Trophoblast cell (in vitro differentiated cells and primary cell): ENCODE data around the gene TSSC4.

ENCODE experiments used
- DNase-seq, 2 donors: peaks; one replicate each; pipeline ENCODE4 v3.0.0-alpha.2; 2016
- H2AFZ ChIP-seq: 2 replicates; pipeline ENCODE4 v1.6.1; 2013; ENCODE audit warnings: low read length, moderate library complexity, mild to moderate bottlenecking; ENCODE audit not compliant: insufficient read depth, poor library complexity
- H2AK5ac ChIP-seq: 2 replicates; pipeline ENCODE4 v1.6.1; 2013; ENCODE audit warnings: mild to moderate bottlenecking, low read length
- H2BK120ac ChIP-seq: 2 replicates; pipeline ENCODE4 v1.6.1; 2013; ENCODE audit warnings: low read length, mild to moderate bottlenecking, moderate library complexity; ENCODE audit not compliant: insufficient read depth, poor library complexity
- H2BK12ac ChIP-seq: 2 replicates; pipeline ENCODE4 v1.6.1; 2013; ENCODE audit warnings: mild to moderate bottlenecking, low read length, moderate library complexity
- H2BK5ac ChIP-seq: 2 replicates; pipeline ENCODE4 v1.6.1; 2013; ENCODE audit warnings: low read length, low read depth, moderate library complexity, mild to moderate bottlenecking; ENCODE audit not compliant: poor library complexity
- H3K14ac ChIP-seq: 2 replicates; pipeline ENCODE4 v1.6.1; 2013; ENCODE audit warnings: mild to moderate bottlenecking, low read length
- H3K18ac ChIP-seq: 2 replicates; pipeline ENCODE4 v1.6.1; 2013; ENCODE audit warnings: mild to moderate bottlenecking, low read length
- H3K23ac ChIP-seq: 2 replicates; pipeline ENCODE4 v1.6.1; 2013; ENCODE audit warnings: low read length
- H3K27ac ChIP-seq: 2 replicates; pipeline ENCODE4 v1.5.1; 2013; ENCODE audit warnings: low read depth, mild to moderate bottlenecking, inconsistent platforms, low read length, moderate library complexity
- H3K27me3 ChIP-seq: 2 replicates; pipeline ENCODE4 v1.6.1; 2013; ENCODE audit warnings: inconsistent platforms, mild to moderate bottlenecking, low read length, moderate library complexity; ENCODE audit not compliant: insufficient read depth
- H3K36me3 ChIP-seq, 2 experiments: 1 replicate in 1 of 2; 2 replicates in 1 of 2; pipeline ENCODE4 v1.6.1; 2013; ENCODE audit warnings: low read length in 2 of 2, mild to moderate bottlenecking in 2 of 2, moderate library complexity in 1 of 2; ENCODE audit not compliant: insufficient read depth in 2 of 2, control insufficient read depth in 1 of 2
- H3K4ac ChIP-seq: 2 replicates; pipeline ENCODE4 v1.6.1; 2013; ENCODE audit warnings: low read depth, mild to moderate bottlenecking, low read length, moderate library complexity
- H3K4me1 ChIP-seq, 2 experiments: 1 replicate in 1 of 2; 2 replicates in 1 of 2; pipeline ENCODE4 v1.6.1; 2013; ENCODE audit warnings: low read length in 2 of 2, mild to moderate bottlenecking in 2 of 2, moderate library complexity in 1 of 2; ENCODE audit not compliant: insufficient read depth in 2 of 2, control insufficient read depth in 1 of 2
- H3K4me2 ChIP-seq: 2 replicates; pipeline ENCODE4 v1.6.1; 2013; ENCODE audit warnings: inconsistent platforms, mild to moderate bottlenecking, low read length, moderate library complexity
- H3K4me3 ChIP-seq: 2 replicates; pipeline ENCODE4 v1.5.1; 2013; ENCODE audit warnings: mild to moderate bottlenecking, low read depth, low read length, inconsistent platforms
- H3K79me1 ChIP-seq: one replicate; pipeline ENCODE4 v1.6.1; 2013; ENCODE audit warnings: low read length
- H3K79me2 ChIP-seq: 2 replicates; pipeline ENCODE4 v1.6.1; 2013; ENCODE audit warnings: low read length, mild to moderate bottlenecking; ENCODE audit not compliant: control insufficient read depth, insufficient read depth, poor library complexity
- H3K9ac ChIP-seq: 2 replicates; pipeline ENCODE4 v1.6.1; 2013; ENCODE audit warnings: mild to moderate bottlenecking, low read length
- H3K9me3 ChIP-seq: 2 replicates; pipeline ENCODE4 v1.6.1; 2013; ENCODE audit warnings: low read depth, mild to moderate bottlenecking, control low read depth, inconsistent platforms, low read length; ENCODE audit not compliant: insufficient read depth
- H4K12ac ChIP-seq: 2 replicates; pipeline ENCODE4 v1.6.1; 2013; ENCODE audit warnings: low read depth, mild to moderate bottlenecking, low read length, moderate library complexity
- H4K8ac ChIP-seq: 2 replicates; pipeline ENCODE4 v1.6.1; 2013; ENCODE audit warnings: low read depth, mild to moderate bottlenecking, low read length, moderate library complexity
- H4K91ac ChIP-seq: one replicate; pipeline ENCODE4 v1.6.1; 2013; ENCODE audit warnings: low read depth, mild to moderate bottlenecking, low read length, moderate library complexity
- WGBS: extraction: QIAGEN DNeasy Blood & Tissue Kit; methylation state at CpG from one replicate; pipeline ENCODE4 v1.1.7; 2013; ENCODE audit warnings: missing lambda C conversion rate; ENCODE audit not compliant: insufficient read length, insufficient coverage; ENCODE audit errors: extremely low coverage; 5-methylcytosine and 5-hydroxymethylcytosine counted together

The TSSC4 gene

GRCh38 chr11:2424811-2425495, 24.4 kb downstream of the TSSC4 start:
- Histone ChIP-seq H3K27ac (no peak overlapping the region), H2BK120ac (no peak overlapping the region), H3K14ac (no peak overlapping the region), H3K18ac (no peak overlapping the region), H4K8ac (no peak overlapping the region), H3K27me3 (no peaks in the 10 kb centered on the region), H4K12ac (no peak overlapping the region), H3K4me2 (no peak overlapping the region), H3K9me3 (peaks cover 10% of the 10 kb centered on the region), H3K4ac (no peak overlapping the region), H2BK5ac (no peak overlapping the region), H2BK12ac (no peak overlapping the region), H3K23ac (no peak overlapping the region), H3K4me3 (no peak overlapping the region), H3K4me1 (no peaks in the 10 kb centered on the region), H2AFZ (no peak overlapping the region), H3K79me1 (no peaks in the 10 kb centered on the region), H4K91ac (no peak overlapping the region), H3K9ac (no peak overlapping the region), H2AK5ac (no peak overlapping the region), H3K79me2 (no peaks in the 10 kb centered on the region), H3K36me3 (no peaks in the 10 kb centered on the region)
- peak; percentile 23 to 54 for DNase-seq
- no CpG with 5 or more reads among the region's 28 CpGs for WGBS

- no peak overlapping the region for H4K12ac ChIP-seq
- no CpG with 5 or more reads among the region's 8 CpGs for WGBS
Measured at GRCh38 chr11:2425506-2425905, 25.0 kb downstream of the TSSC4 start.

GRCh38 chr11:2426221-2426620, 25.7 kb downstream of the TSSC4 start:
- H3K9ac ChIP-seq = no peak overlapping the region
- no peak overlapping the region for H3K4me3 ChIP-seq
- H3K36me3 ChIP-seq = no peaks in the 10 kb centered on the region
- WGBS = no CpG with 5 or more reads among the region's 13 CpGs
- no peak overlapping the region for H3K18ac ChIP-seq
- H2AK5ac ChIP-seq = no peak overlapping the region
- H2AFZ ChIP-seq = no peak overlapping the region
- H2BK120ac ChIP-seq = no peak overlapping the region
- H3K79me2 ChIP-seq = no peaks in the 10 kb centered on the region
- H3K4me2 ChIP-seq = no peak overlapping the region
- H3K9me3 ChIP-seq = peaks cover 17% of the 10 kb centered on the region
- no peak overlapping the region for H3K4ac ChIP-seq
- H3K4me1 ChIP-seq = no peaks in the 10 kb centered on the region
- no peak overlapping the region for H3K27ac ChIP-seq
- no peak overlapping the region for H2BK5ac ChIP-seq
- H2BK12ac ChIP-seq = no peak overlapping the region
- H3K27me3 ChIP-seq = no peaks in the 10 kb centered on the region
- no peak overlapping the region for H3K23ac ChIP-seq
- no peak overlapping the region for H4K8ac ChIP-seq
- H4K12ac ChIP-seq = no peak overlapping the region
- no peak overlapping the region for H4K91ac ChIP-seq
- no peak for DNase-seq
- H3K79me1 ChIP-seq = no peaks in the 10 kb centered on the region
- H3K14ac ChIP-seq = no peak overlapping the region

More at GRCh38 chr11:2425506-2425905, 25.0 kb downstream of the TSSC4 start:
- no peak overlapping the region for H3K23ac ChIP-seq
- no peak overlapping the region for H3K27ac ChIP-seq
- H3K4me1 ChIP-seq = no peaks in the 10 kb centered on the region
- H3K36me3 ChIP-seq = no peaks in the 10 kb centered on the region
- no peak overlapping the region for H3K4ac ChIP-seq
- no peak overlapping the region for H3K4me3 ChIP-seq
- H3K79me2 ChIP-seq = no peaks in the 10 kb centered on the region
- H3K27me3 ChIP-seq = no peaks in the 10 kb centered on the region
- no peaks in the 10 kb centered on the region for H3K79me1 ChIP-seq
- no peak overlapping the region for H4K8ac ChIP-seq
- H2BK12ac ChIP-seq = no peak overlapping the region
- no peak overlapping the region for H3K9ac ChIP-seq
- H2AK5ac ChIP-seq = no peak overlapping the region
- H3K4me2 ChIP-seq = no peak overlapping the region
- H2BK5ac ChIP-seq = no peak overlapping the region
- H3K9me3 ChIP-seq = peaks cover 14% of the 10 kb centered on the region
- H3K14ac ChIP-seq = no peak overlapping the region
- no peak overlapping the region for H3K18ac ChIP-seq
- no peak overlapping the region for H2AFZ ChIP-seq
- no peak overlapping the region for H2BK120ac ChIP-seq
- no peak overlapping the region for H4K91ac ChIP-seq
- DNase-seq = no peak

GRCh38 chr11:2426826-2427521, 26.4 kb downstream of the TSSC4 start:
- Histone ChIP-seq H4K91ac (no peak overlapping the region), H4K8ac (no peak overlapping the region), H3K4me2 (no peak overlapping the region), H3K9ac (no peak overlapping the region), H3K18ac (no peak overlapping the region), H2AFZ (no peak overlapping the region), H3K79me1 (no peaks in the 10 kb centered on the region), H2AK5ac (no peak overlapping the region), H3K27me3 (no peaks in the 10 kb centered on the region), H3K23ac (no peak overlapping the region), H3K79me2 (no peaks in the 10 kb centered on the region), H3K36me3 (no peaks in the 10 kb centered on the region), H3K4me1 (no peaks in the 10 kb centered on the region), H3K4ac (no peak overlapping the region), H2BK12ac (no peak overlapping the region), H2BK5ac (no peak overlapping the region), H3K14ac (no peak overlapping the region), H4K12ac (no peak overlapping the region), H3K4me3 (no peak overlapping the region), H3K9me3 (peaks cover 17% of the 10 kb centered on the region), H2BK120ac (no peak overlapping the region), H3K27ac (no peak overlapping the region)
- no CpG with 5 or more reads among the region's 14 CpGs for WGBS
- no peak for DNase-seq
